SK-N-SH treated with all-trans-retinoic acid at 6 μM for 48 hours (cell line): ENCODE results near the gene ZGPAT.

ENCODE experiments used
- ATAC-seq: fragments of 200-7000 bp; cut with Tn5 transposase; 3 replicates; pipeline ENCODE4 v1.9.1; 2020; ENCODE audit warnings: mild to moderate bottlenecking, moderate library complexity
- ARNTL ChIP-seq: fragments of 450-650 bp; formaldehyde crosslinking; IDR thresholded peaks from 2 replicates; pipeline ENCODE4 v1.5.0; 2020; ENCODE audit warnings: low read depth, mild to moderate bottlenecking, moderate library complexity, borderline replicate concordance
- CREB5 ChIP-seq: fragments of 250-450 bp; sonication (Bioruptor Pico); IDR thresholded peaks from 2 replicates; pipeline ENCODE4 v1.5.1; 2020; ENCODE audit warnings: low read depth, mild to moderate bottlenecking, moderate library complexity
- CSRNP3 ChIP-seq: fragments of 250-450 bp; sonication (Bioruptor Pico); IDR thresholded peaks from 2 replicates; pipeline ENCODE4 v1.5.1; 2021; ENCODE audit warnings: mild to moderate bottlenecking, moderate library complexity
- ESRRG ChIP-seq: fragments of 250-450 bp; sonication (Bioruptor Pico); IDR thresholded peaks from 2 replicates; pipeline ENCODE4 v1.6.1; 2021; ENCODE audit warnings: mild to moderate bottlenecking
- GLIS3 ChIP-seq: fragments of 250-450 bp; sonication (Bioruptor Pico); IDR thresholded peaks from 2 replicates; pipeline ENCODE4 v1.5.0; 2020; ENCODE audit warnings: mild to moderate bottlenecking, moderate library complexity
- ISL1 ChIP-seq: fragments of 250-450 bp; sonication (Bioruptor Pico); IDR thresholded peaks from 2 replicates; pipeline ENCODE4 v2.1.2; 2022; ENCODE audit warnings: mild to moderate bottlenecking, moderate library complexity
- OSR1 ChIP-seq: fragments of 250-450 bp; sonication (Bioruptor Pico); IDR thresholded peaks from 2 replicates; pipeline ENCODE4 v1.8.0; 2022; ENCODE audit warnings: moderate library complexity, mild to moderate bottlenecking, inconsistent platforms
- PATZ1 ChIP-seq: fragments of 250-450 bp; sonication (Bioruptor Pico); IDR thresholded peaks from 2 replicates; pipeline ENCODE4 v1.8.0; 2020; ENCODE audit warnings: mild to moderate bottlenecking, moderate library complexity, borderline replicate concordance
- POU6F1 ChIP-seq: fragments of 250-450 bp; sonication (Bioruptor Pico); IDR thresholded peaks from 2 replicates; pipeline ENCODE4 v1.8.0; 2021; ENCODE audit warnings: low read depth, mild to moderate bottlenecking, moderate library complexity, borderline replicate concordance
- PPARA ChIP-seq: fragments of 250-450 bp; sonication (Bioruptor Pico); IDR thresholded peaks from 2 replicates; pipeline ENCODE4 v1.5.0; 2020; ENCODE audit warnings: mild to moderate bottlenecking, borderline replicate concordance
- TCF4 ChIP-seq: fragments of 250-450 bp; sonication (Bioruptor Pico); IDR thresholded peaks from 2 replicates; pipeline ENCODE4 v1.8.0; 2021; ENCODE audit warnings: mild to moderate bottlenecking, moderate library complexity, borderline replicate concordance
- TSHZ2 ChIP-seq: fragments of 250-450 bp; sonication (Bioruptor Pico); IDR thresholded peaks from 2 replicates; pipeline ENCODE4 v1.5.0; 2020; ENCODE audit warnings: mild to moderate bottlenecking, moderate library complexity
- ZC3H10 ChIP-seq: fragments of 250-450 bp; sonication (Bioruptor Pico); IDR thresholded peaks from 2 replicates; pipeline ENCODE4 v1.5.1; 2021; ENCODE audit warnings: mild to moderate bottlenecking, moderate library complexity
- ZFP3 ChIP-seq: fragments of 250-450 bp; sonication (Bioruptor Pico); IDR thresholded peaks from 2 replicates; pipeline ENCODE4 v1.5.0; 2020; ENCODE audit warnings: mild to moderate bottlenecking, moderate library complexity
- ZNF8 ChIP-seq: fragments of 450-650 bp; formaldehyde crosslinking; IDR thresholded peaks from 2 replicates; pipeline ENCODE4 v1.5.0; 2020; ENCODE audit warnings: mild to moderate bottlenecking, moderate library complexity

Gene ZGPAT

GRCh38 chr20:63675681-63676368 is 32.0 kb upstream of the ZGPAT start:
- no peak for ATAC-seq
- TF ChIP-seq TSHZ2 (CRISPR knock-in tag) (no peak), PPARA (CRISPR knock-in tag) (no peak), CSRNP3 (no peak), ZC3H10 (CRISPR knock-in tag) (no peak)

GRCh38 chr20:63678071-63678470 is 29.8 kb upstream of the ZGPAT start:
- ATAC-seq = no peak
- TF ChIP-seq TSHZ2 (CRISPR knock-in tag) (no peak), PATZ1 (CRISPR knock-in tag) (no peak), ISL1 (CRISPR knock-in tag) (no peak), TCF4 (CRISPR knock-in tag) (no peak), OSR1 (CRISPR knock-in tag) (no peak), ZNF8 (no peak), CREB5 (no peak), ZFP3 (CRISPR knock-in tag) (no peak), POU6F1 (CRISPR knock-in tag) (no peak), GLIS3 (CRISPR knock-in tag) (no peak), ARNTL (CRISPR knock-in tag) (no peak)

- TF ChIP-seq ESRRG (CRISPR knock-in tag) (no peak), TCF4 (CRISPR knock-in tag) (no peak)
- TF ChIP-seq, all 23 proteins: peak for 0
- no peak for ATAC-seq
Measured at GRCh38 chr20:63678667-63679465, 29.0 kb upstream of the ZGPAT start.
